ENCODE data around the gene TBX19. TPM values are rescaled to one million over a fixed set of nuclear protein-coding genes. Genes with fewer than 3 reads are reported as not detected.

The TBX19 gene
- total and polyA plus RNA-seq, 2 of the 4 experiments (the other 2 are of a cell fraction), result 0.18 to 0.89 TPM

DNA sequence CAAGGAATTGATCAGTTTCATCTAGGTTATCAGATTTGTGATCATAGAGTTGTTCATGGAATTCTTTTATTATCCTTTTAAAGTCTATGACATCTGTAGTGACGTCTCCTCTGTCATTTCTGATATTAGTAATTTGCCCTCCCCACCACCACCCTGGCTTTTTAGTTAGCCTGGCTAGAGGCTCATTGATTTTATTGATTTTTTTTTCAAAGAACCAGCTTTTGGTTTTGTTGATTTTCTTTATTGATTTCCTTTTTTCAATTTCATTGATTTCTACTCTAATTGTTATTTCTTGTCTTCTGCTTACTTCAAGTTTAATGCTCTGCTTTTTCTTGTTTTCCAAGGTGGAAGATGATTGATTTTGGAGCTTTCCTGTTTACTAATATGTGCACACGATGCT, 23.3 kb upstream of the TBX19 start:
- peaks cover 4% of the 10 kb centered on the region for H3K9me3 ChIP-seq (ENCODE audit: control insufficient read depth, insufficient read depth, low read length)
- H2BK5ac ChIP-seq (ENCODE audit: low read depth, low read length, poor library complexity, severe bottlenecking), result no peak overlapping the region
- H3K4ac ChIP-seq (ENCODE audit: low read depth, low read length), result no peak overlapping the region
- H3K18ac ChIP-seq (ENCODE audit: low read depth, low read length), result no peak overlapping the region
- TF ChIP-seq, protein P1, sequence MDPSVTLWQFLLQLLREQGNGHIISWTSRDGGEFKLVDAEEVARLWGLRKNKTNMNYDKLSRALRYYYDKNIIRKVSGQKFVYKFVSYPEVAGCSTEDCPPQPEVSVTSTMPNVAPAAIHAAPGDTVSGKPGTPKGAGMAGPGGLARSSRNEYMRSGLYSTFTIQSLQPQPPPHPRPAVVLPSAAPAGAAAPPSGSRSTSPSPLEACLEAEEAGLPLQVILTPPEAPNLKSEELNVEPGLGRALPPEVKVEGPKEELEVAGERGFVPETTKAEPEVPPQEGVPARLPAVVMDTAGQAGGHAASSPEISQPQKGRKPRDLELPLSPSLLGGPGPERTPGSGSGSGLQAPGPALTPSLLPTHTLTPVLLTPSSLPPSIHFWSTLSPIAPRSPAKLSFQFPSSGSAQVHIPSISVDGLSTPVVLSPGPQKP (IDR thresholded peaks at IDR 0.05; ENCODE audit: borderline replicate concordance, low read depth, low read length), result no peak
- TF ChIP-seq CHD1 (IDR thresholded peaks at IDR 0.05; ENCODE audit: low read depth, low read length), result no peak
- no peak for TF ChIP-seq POLR2A (IDR thresholded peaks at IDR 0.05; ENCODE audit: low read depth, low read length)
- no peak for TF ChIP-seq MAZ (IDR thresholded peaks at IDR 0.05; ENCODE audit: borderline replicate concordance, low read depth, low read length)
- no peak for TF ChIP-seq MXI1 (IDR thresholded peaks at IDR 0.05; ENCODE audit: borderline replicate concordance, low read depth, low read length)
- TF ChIP-seq FOS (IDR thresholded peaks at IDR 0.05; ENCODE audit: low read depth, low read length), result no peak
- no peak for TF ChIP-seq NFE2L2 (IDR thresholded peaks at IDR 0.05; ENCODE audit: low read depth, low read length)
- TF ChIP-seq RAD21 (IDR thresholded peaks at IDR 0.05; ENCODE audit: low read length), result no peak
- TF ChIP-seq RCOR1 (IDR thresholded peaks at IDR 0.05; ENCODE audit: insufficient replicate concordance, low read length), result no peak
- TF ChIP-seq, protein P2, sequence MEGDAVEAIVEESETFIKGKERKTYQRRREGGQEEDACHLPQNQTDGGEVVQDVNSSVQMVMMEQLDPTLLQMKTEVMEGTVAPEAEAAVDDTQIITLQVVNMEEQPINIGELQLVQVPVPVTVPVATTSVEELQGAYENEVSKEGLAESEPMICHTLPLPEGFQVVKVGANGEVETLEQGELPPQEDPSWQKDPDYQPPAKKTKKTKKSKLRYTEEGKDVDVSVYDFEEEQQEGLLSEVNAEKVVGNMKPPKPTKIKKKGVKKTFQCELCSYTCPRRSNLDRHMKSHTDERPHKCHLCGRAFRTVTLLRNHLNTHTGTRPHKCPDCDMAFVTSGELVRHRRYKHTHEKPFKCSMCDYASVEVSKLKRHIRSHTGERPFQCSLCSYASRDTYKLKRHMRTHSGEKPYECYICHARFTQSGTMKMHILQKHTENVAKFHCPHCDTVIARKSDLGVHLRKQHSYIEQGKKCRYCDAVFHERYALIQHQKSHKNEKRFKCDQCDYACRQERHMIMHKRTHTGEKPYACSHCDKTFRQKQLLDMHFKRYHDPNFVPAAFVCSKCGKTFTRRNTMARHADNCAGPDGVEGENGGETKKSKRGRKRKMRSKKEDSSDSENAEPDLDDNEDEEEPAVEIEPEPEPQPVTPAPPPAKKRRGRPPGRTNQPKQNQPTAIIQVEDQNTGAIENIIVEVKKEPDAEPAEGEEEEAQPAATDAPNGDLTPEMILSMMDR (conservative IDR thresholded peaks at IDR 0.05; ENCODE audit: low read depth, low read length), result no peak
- no peak for TF ChIP-seq MAFK (IDR thresholded peaks at IDR 0.05; ENCODE audit: low read depth, low read length)
- H3K27me3 ChIP-seq (ENCODE audit: control insufficient read depth, insufficient read depth, low read length), result no peaks in the 10 kb centered on the region
- in situ Hi-C loops (cut with MboI; ENCODE audit: low sequenced_read_pairs), result no loop called here
- H2AK9ac ChIP-seq (replicated peaks; ENCODE audit: low read depth, low read length, poor library complexity), result no peak overlapping the region
- no peak for ATAC-seq (ENCODE audit: low read depth)
- no peak for DNase-seq
- dilution Hi-C loops (cut with HindIII; ENCODE audit: low sequenced_read_pairs, unreplicated experiment), result no loop called here
- peaks cover 8% of the 10 kb centered on the region for H3K9me1 ChIP-seq (ENCODE audit: insufficient read depth, low read length)
- H3K4me1 ChIP-seq (ENCODE audit: control insufficient read depth, insufficient read depth, low read length), result peaks cover 3% of the 10 kb centered on the region
- no peak overlapping the region for H2AFZ ChIP-seq (replicated peaks; ENCODE audit: low read length, poor library complexity)
- H3K27ac ChIP-seq (ENCODE audit: insufficient read depth, low read length), result no peak overlapping the region
- ChIA-PET POLR2A (ENCODE audit: unreplicated experiment) (no interaction called here), CTCF (no interaction called here)
- no peak overlapping the region for H4K8ac ChIP-seq (ENCODE audit: low read depth in 2 of 2, low read length in 2 of 2)
- H3K14ac ChIP-seq (replicated peaks; ENCODE audit: low read depth, low read length), result no peak overlapping the region
- no peak overlapping the region for H3K56ac ChIP-seq (ENCODE audit: extremely low read depth, insufficient read depth, low read length)
- H3K4me2 ChIP-seq (ENCODE audit: low read depth, low read length), result no peak overlapping the region
- no peaks in the 10 kb centered on the region for H3K36me3 ChIP-seq (ENCODE audit: control insufficient read depth, insufficient read depth, low read length)
- peaks cover 9 to 11% of the 10 kb centered on the region in 2 experiments; a peak in 2 of 4 replicates for H3K79me1 ChIP-seq (ENCODE audit: low read depth in 1 of 2, low read length in 2 of 2)
- no TSS peak for BruUV-seq (replicated peaks)
- no CpG with 5 or more reads among the region's 2 CpGs for WGBS, 2 experiments (ENCODE audit: extremely low coverage in 2 of 2, insufficient read length in 1 of 2)
- intact Hi-C loops (cut with micrococcal nuclease), result no loop called here
- no peak overlapping the region for H2BK15ac ChIP-seq (ENCODE audit: low read depth, low read length)
- H2BK20ac ChIP-seq (ENCODE audit: low read depth, low read length), result no peak overlapping the region
- no peak overlapping the region for H2AK5ac ChIP-seq (ENCODE audit: low read depth, low read length)
- no peak overlapping the region for H2BK120ac ChIP-seq (ENCODE audit: low read depth, low read length)
- H4K5ac ChIP-seq (ENCODE audit: low read depth, low read length), result no peak overlapping the region
- no peak overlapping the region for H3K23ac ChIP-seq (ENCODE audit: low read depth, low read length)
- H3K9ac ChIP-seq (ENCODE audit: low read depth, low read length), result no peak overlapping the region
- H4K20me1 ChIP-seq (ENCODE audit: insufficient read depth, low read length), result no peaks in the 10 kb centered on the region
- no peak overlapping the region for H4K91ac ChIP-seq (ENCODE audit: insufficient read depth, low read depth, low read length)
- H3K4me3 ChIP-seq (ENCODE audit: insufficient read depth, low read depth, low read length), result no peak overlapping the region
